ENCODE data around the gene SPRR2D. TPM values are rescaled to one million over a fixed set of nuclear protein-coding genes. Genes with fewer than 3 reads are reported as not detected.

Gene SPRR2D
- total and polyA plus RNA-seq, 2 of the 4 experiments (the other 2 are of a cell fraction), result not detected

- DNase-seq (no peak), ATAC-seq (ENCODE audit: low read depth) (no peak)
- H4K91ac ChIP-seq (ENCODE audit: insufficient read depth, low read depth, low read length), result no peak within 1 kb of the TSS
- H2BK15ac ChIP-seq (ENCODE audit: low read depth, low read length), result no peak within 1 kb of the TSS
- H2AK9ac ChIP-seq (replicated peaks; ENCODE audit: low read depth, low read length, poor library complexity), result no peak within 1 kb of the TSS
- H3K9me3 ChIP-seq (ENCODE audit: control insufficient read depth, insufficient read depth, low read length), result no peaks in the 10 kb centered on the region
- no peak within 1 kb of the TSS for H4K8ac ChIP-seq (ENCODE audit: low read depth in 2 of 2, low read length in 2 of 2)
- no peaks in the 10 kb centered on the region for H3K4me1 ChIP-seq (ENCODE audit: control insufficient read depth, insufficient read depth, low read length)
- POLR2A ChIA-PET (ENCODE audit: unreplicated experiment), result no interaction called here
- H3K56ac ChIP-seq (ENCODE audit: extremely low read depth, insufficient read depth, low read length), result no peak within 1 kb of the TSS
- H4K5ac ChIP-seq (ENCODE audit: low read depth, low read length), result no peak within 1 kb of the TSS
- H3K4me3 ChIP-seq (ENCODE audit: insufficient read depth, low read depth, low read length), result no peak within 1 kb of the TSS
- no peaks in the 10 kb centered on the region for H4K20me1 ChIP-seq (ENCODE audit: insufficient read depth, low read length)
- H3K9me1 ChIP-seq (ENCODE audit: insufficient read depth, low read length), result no peaks in the 10 kb centered on the region
- H3K27ac ChIP-seq (ENCODE audit: insufficient read depth, low read length), result no peak within 1 kb of the TSS
- H3K36me3 ChIP-seq (ENCODE audit: control insufficient read depth, insufficient read depth, low read length), result no peaks in the 10 kb centered on the region
- H3K4ac ChIP-seq (ENCODE audit: low read depth, low read length), result no peak within 1 kb of the TSS
- dilution Hi-C loops (cut with HindIII; ENCODE audit: low sequenced_read_pairs, unreplicated experiment) (no loop called here), in situ Hi-C loops (cut with MboI; ENCODE audit: low sequenced_read_pairs) (no loop called here), intact Hi-C loops (cut with micrococcal nuclease) (no loop called here)
- no peak within 1 kb of the TSS for H3K4me2 ChIP-seq (ENCODE audit: low read depth, low read length)
- H3K18ac ChIP-seq (ENCODE audit: low read depth, low read length), result no peak within 1 kb of the TSS
- no TSS peak for BruUV-seq (replicated peaks)
- H3K9ac ChIP-seq (ENCODE audit: low read depth, low read length), result no peak within 1 kb of the TSS
- TF ChIP-seq RCOR1 (IDR thresholded peaks at IDR 0.05; ENCODE audit: insufficient replicate concordance, low read length) (no peak), POLR2A (IDR thresholded peaks at IDR 0.05; ENCODE audit: low read depth, low read length) (no peak), ELK1 (IDR thresholded peaks at IDR 0.05; ENCODE audit: borderline replicate concordance, low read depth, low read length) (no peak), SMC3 (IDR thresholded peaks at IDR 0.05; ENCODE audit: low read depth, low read length) (no peak), MXI1 (IDR thresholded peaks at IDR 0.05; ENCODE audit: borderline replicate concordance, low read depth, low read length) (no peak), MAFK (IDR thresholded peaks at IDR 0.05; ENCODE audit: low read depth, low read length) (no peak), CHD1 (IDR thresholded peaks at IDR 0.05; ENCODE audit: low read depth, low read length) (no peak), BHLHE40 (IDR thresholded peaks at IDR 0.05; ENCODE audit: low read depth, low read length) (no peak), FOS (IDR thresholded peaks at IDR 0.05; ENCODE audit: low read depth, low read length) (no peak), NFE2L2 (IDR thresholded peaks at IDR 0.05; ENCODE audit: low read depth, low read length) (no peak), RAD21 (IDR thresholded peaks at IDR 0.05; ENCODE audit: low read length) (no peak), MAZ (IDR thresholded peaks at IDR 0.05; ENCODE audit: borderline replicate concordance, low read depth, low read length) (no peak)
- TF ChIP-seq, protein P1, sequence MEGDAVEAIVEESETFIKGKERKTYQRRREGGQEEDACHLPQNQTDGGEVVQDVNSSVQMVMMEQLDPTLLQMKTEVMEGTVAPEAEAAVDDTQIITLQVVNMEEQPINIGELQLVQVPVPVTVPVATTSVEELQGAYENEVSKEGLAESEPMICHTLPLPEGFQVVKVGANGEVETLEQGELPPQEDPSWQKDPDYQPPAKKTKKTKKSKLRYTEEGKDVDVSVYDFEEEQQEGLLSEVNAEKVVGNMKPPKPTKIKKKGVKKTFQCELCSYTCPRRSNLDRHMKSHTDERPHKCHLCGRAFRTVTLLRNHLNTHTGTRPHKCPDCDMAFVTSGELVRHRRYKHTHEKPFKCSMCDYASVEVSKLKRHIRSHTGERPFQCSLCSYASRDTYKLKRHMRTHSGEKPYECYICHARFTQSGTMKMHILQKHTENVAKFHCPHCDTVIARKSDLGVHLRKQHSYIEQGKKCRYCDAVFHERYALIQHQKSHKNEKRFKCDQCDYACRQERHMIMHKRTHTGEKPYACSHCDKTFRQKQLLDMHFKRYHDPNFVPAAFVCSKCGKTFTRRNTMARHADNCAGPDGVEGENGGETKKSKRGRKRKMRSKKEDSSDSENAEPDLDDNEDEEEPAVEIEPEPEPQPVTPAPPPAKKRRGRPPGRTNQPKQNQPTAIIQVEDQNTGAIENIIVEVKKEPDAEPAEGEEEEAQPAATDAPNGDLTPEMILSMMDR (conservative IDR thresholded peaks at IDR 0.05; ENCODE audit: low read depth, low read length), result no peak
- TF ChIP-seq, protein P2, sequence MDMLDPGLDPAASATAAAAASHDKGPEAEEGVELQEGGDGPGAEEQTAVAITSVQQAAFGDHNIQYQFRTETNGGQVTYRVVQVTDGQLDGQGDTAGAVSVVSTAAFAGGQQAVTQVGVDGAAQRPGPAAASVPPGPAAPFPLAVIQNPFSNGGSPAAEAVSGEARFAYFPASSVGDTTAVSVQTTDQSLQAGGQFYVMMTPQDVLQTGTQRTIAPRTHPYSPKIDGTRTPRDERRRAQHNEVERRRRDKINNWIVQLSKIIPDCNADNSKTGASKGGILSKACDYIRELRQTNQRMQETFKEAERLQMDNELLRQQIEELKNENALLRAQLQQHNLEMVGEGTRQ (IDR thresholded peaks at IDR 0.05; ENCODE audit: low read depth, low read length), result no peak
- no peaks in the 10 kb centered on the region for H3K27me3 ChIP-seq (ENCODE audit: control insufficient read depth, insufficient read depth, low read length)
- no peak within 1 kb of the TSS for H3K14ac ChIP-seq (replicated peaks; ENCODE audit: low read depth, low read length)
- no peak within 1 kb of the TSS for H3K23ac ChIP-seq (ENCODE audit: low read depth, low read length)
- H2BK120ac ChIP-seq (ENCODE audit: low read depth, low read length), result no peak within 1 kb of the TSS
- CTCF ChIA-PET, result no interaction called here
- no peak within 1 kb of the TSS for H2BK20ac ChIP-seq (ENCODE audit: low read depth, low read length)
- H3K79me1 ChIP-seq (ENCODE audit: low read depth in 1 of 2, low read length in 2 of 2), result no peaks in the 10 kb centered on the region
- H2BK5ac ChIP-seq (ENCODE audit: low read depth, low read length, poor library complexity, severe bottlenecking), result no peak within 1 kb of the TSS
- no peak within 1 kb of the TSS for H2AK5ac ChIP-seq (ENCODE audit: low read depth, low read length)
- no peak within 1 kb of the TSS for H2AFZ ChIP-seq (replicated peaks; ENCODE audit: low read length, poor library complexity)
Observed at GRCh38 chr1:153030895-153031294, 10.0 kb downstream of the SPRR2D start, which contains the start of gene SPRR1B. TSS of gene SPRR1B (plus strand) at chr1:153031203. CDS start at chr1:153032346, 1,143 bp downstream.

Measured in IMR-90 (cell line).